ENCODE data around the gene PHF14. TPM values are rescaled to one million over a fixed set of nuclear protein-coding genes. Genes with fewer than 3 reads are reported as not detected.

PHF14 gene
- total RNA-seq, 1 donor from 2014 or later = 23.2 TPM

DNA sequence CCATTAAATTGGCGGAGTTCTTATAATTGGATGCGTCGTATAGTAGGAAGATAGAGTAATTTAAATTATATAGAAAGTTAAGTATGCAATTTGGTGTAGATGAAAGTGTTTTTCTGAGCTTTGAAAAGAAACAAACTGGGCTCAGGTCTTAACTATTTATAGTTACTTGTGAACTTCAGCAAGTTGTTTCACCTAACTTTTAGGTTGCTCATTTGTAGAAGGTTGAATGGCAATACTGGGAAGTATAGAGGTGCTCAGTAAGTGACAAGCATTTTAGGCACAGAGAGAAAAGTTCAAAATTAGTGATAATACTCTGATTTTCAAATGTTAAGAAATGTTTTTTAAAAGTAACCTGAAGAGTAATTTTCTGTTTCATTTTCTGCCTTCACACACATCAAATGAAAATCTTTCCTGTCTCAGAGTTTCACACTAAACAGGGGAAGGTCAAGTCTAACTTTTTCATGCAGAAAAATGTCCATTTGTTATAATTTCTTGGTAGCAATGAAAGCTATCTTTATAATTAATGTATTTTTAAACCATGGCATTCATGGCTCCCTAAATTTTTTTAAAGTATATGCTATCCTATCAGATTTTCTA, 146.5 kb downstream of the PHF14 start:
- no peak overlapping the region for H3K4me3 ChIP-seq (ENCODE audit: low read depth, low read length)
- no peak for DNase-seq (ENCODE audit: low read depth)
- TF ChIP-seq, protein P1, sequence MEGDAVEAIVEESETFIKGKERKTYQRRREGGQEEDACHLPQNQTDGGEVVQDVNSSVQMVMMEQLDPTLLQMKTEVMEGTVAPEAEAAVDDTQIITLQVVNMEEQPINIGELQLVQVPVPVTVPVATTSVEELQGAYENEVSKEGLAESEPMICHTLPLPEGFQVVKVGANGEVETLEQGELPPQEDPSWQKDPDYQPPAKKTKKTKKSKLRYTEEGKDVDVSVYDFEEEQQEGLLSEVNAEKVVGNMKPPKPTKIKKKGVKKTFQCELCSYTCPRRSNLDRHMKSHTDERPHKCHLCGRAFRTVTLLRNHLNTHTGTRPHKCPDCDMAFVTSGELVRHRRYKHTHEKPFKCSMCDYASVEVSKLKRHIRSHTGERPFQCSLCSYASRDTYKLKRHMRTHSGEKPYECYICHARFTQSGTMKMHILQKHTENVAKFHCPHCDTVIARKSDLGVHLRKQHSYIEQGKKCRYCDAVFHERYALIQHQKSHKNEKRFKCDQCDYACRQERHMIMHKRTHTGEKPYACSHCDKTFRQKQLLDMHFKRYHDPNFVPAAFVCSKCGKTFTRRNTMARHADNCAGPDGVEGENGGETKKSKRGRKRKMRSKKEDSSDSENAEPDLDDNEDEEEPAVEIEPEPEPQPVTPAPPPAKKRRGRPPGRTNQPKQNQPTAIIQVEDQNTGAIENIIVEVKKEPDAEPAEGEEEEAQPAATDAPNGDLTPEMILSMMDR (conservative IDR thresholded peaks at IDR 0.05; ENCODE audit: low read depth, low read length) = no peak

DNA sequence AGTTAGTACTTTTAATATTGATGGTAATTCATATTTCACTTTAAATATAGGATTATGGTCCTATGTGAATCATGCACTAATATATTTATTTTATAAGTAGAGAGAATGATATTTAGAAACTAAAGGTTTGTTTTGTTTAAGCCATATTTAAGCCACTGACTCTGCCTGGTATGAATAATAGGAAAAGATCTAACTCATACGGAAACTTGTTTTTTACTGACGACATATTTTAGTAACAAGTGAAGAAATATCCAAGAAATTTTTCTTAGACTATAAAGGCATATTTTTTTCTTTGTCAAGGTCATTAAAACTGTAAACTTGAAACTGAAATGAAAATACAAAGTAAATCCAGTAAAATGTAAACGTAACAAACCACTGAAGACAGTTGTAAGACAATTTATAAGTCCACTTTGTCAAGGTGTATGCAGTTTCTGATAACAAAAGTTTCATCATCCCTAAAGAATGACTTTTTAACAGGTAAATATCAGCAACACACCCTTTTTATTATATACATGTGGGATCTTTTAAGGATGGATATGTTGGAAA, 147.1 kb downstream of the PHF14 start:
- no peak overlapping the region for H3K4me3 ChIP-seq (ENCODE audit: low read depth, low read length)
- TF ChIP-seq, protein P1 (conservative IDR thresholded peaks at IDR 0.05; ENCODE audit: low read depth, low read length) = no peak
- no peak for DNase-seq (ENCODE audit: low read depth)

DNA sequence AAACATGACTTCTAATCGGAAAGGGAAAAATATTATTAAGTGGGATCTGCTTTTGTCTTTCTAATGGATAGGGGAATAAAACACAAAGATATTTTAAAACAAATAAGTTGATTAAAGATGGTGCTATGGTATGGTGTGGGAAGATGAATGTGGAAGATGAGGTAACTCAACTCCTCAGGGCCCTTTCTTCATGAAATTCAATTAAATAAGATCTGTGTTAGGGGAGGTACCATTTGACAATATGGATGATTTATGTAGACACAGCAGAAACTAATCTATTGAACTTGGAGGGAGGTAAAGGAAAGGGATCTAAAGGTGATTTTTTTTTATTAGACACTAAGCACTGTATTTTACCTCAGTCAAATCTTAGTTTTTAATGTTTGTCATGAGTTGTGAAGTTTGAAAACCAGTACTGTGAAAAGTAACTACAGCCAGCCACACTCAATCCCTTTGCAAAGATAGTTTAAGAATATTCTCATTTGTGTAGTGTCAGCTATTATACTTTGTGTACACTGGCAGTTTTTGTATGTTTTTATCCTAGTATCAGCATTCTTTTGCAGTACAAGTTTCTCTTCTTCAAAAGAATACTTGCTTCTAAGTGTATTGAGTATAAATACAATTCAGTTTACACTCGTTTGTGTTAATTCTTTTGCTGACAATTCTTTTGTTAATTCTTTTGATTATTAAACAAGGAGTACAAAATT, 151.3 kb downstream of the PHF14 start:
- TF ChIP-seq, protein P1 (conservative IDR thresholded peaks at IDR 0.05; ENCODE audit: low read depth, low read length) = no peak
- no peak for DNase-seq (ENCODE audit: low read depth)

DNA sequence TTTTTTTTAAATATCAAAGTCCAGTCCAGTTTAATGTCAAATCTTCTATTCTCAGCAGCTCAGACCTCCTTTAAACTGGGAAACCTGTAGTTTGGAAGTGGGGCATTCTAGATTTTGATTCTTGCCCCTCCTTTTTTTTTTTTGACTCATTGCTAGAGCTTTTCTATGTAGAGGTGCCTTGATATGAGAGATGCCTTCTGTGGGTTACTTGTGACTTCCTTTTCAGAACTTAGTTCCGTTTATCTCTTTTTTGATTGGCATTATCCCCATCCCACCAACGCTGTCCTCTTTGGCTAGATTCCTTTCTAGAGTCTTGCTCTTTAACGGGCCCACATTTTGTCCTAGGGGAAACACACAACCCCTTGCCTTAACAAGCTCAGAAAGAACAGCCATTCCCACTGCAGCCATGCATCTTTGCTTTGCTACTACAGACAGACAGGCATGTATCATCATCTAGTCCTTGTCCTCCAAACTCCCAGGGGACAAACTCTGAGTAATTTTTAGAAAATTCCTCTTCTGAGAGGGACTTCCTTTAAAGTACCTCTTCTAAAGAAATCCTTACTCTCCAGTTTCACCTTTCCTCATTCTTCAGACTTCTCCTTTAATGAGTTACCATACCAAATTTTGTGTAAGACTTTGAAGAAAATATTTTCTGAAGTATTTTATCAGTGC, 153.6 kb downstream of the PHF14 start:
- DNase-seq (ENCODE audit: low read depth) = no peak
- H3K4me3 ChIP-seq (ENCODE audit: low read depth, low read length) = no peak overlapping the region
- TF ChIP-seq, protein P1 (conservative IDR thresholded peaks at IDR 0.05; ENCODE audit: low read depth, low read length) = no peak

More for the DNA sequence above, 151.3 kb downstream of the PHF14 start:
- H3K4me3 ChIP-seq (ENCODE audit: low read depth, low read length) = no peak overlapping the region

DNA sequence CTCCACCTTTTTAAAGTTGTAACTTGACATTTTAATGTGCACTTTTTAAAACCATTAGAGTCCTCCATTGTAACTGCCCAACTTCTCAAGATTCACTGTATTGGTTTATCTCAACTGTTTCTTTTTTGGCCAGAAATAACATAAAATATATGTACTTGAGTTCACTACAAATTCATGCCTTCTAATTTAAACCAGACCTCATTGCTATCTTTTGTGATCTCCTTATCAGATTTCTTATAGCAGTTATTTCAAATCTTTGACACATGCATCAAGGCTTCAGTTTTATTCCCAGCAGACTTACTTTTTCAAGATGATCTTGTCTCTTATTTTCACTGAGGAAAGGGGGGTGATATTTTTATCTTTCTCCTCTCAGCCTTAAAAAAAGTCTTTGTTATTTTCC, 154.3 kb downstream of the PHF14 start:
- H3K4me3 ChIP-seq (ENCODE audit: low read depth, low read length) = no peak overlapping the region
- TF ChIP-seq, protein P1 (conservative IDR thresholded peaks at IDR 0.05; ENCODE audit: low read depth, low read length) = no peak
- no peak for DNase-seq (ENCODE audit: low read depth)

DNA sequence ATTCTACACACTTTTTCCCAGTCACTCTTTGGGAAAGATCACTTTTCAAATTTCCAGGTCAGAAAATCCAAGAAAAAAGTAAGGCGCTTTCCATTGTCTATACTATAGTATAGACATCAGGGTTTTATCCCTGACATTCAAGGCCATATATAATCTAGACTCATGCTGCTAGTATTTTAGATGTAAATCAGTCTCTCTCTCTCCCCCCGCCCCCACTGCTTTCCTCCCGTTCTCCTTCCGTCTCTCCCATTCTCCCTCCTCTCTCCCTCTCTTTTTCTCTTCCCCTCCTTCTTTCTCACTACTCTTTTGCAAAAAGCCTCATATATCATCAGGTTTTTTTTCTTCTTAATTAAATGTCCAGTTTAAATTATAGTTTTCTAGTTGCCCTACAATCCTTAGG, 154.8 kb downstream of the PHF14 start:
- H3K4me3 ChIP-seq (ENCODE audit: low read depth, low read length) = no peak overlapping the region
- no peak for DNase-seq (ENCODE audit: low read depth)
- TF ChIP-seq, protein P1 (conservative IDR thresholded peaks at IDR 0.05; ENCODE audit: low read depth, low read length) = no peak

Measured in epithelial cell of proximal tubule (primary cell).